Hematopoietic multipotent progenitor cell treated with erythropoietin and hydrocortisone succinate and interleukin-3 and kit ligand, for 15 days (in vitro differentiated cells): ENCODE data around the gene ZFX.

Source experiments
- DNase-seq: peaks from one replicate; pipeline ENCODE4 v3.0.0-alpha.2; 2015; ENCODE audit warnings: low spot score

ZFX gene

GRCh38 chrX:24201216-24201615 lies 51.7 kb downstream of the ZFX start:
- no peak for DNase-seq

- no peak for DNase-seq
Measured at GRCh38 chrX:24202465-24203031, 53.0 kb downstream of the ZFX start.

- DNase-seq: no peak
Measured at GRCh38 chrX:24203072-24203808, 53.7 kb downstream of the ZFX start.

- DNase-seq: no peak
Measured at GRCh38 chrX:24204331-24204730, 54.8 kb downstream of the ZFX start.

- DNase-seq: no peak
Measured at GRCh38 chrX:24204958-24205357, 55.4 kb downstream of the ZFX start.

GRCh38 chrX:24207826-24208225 lies 58.3 kb downstream of the ZFX start:
- DNase-seq: no peak

GRCh38 chrX:24208496-24209240 lies 59.1 kb downstream of the ZFX start:
- no peak for DNase-seq

GRCh38 chrX:24210190-24210589 lies 60.7 kb downstream of the ZFX start:
- no peak for DNase-seq

- no peak for DNase-seq
Measured at GRCh38 chrX:24214568-24214967, 65.0 kb downstream of the ZFX start.

GRCh38 chrX:24215272-24215671 lies 65.7 kb downstream of the ZFX start:
- no peak for DNase-seq

- no peak for DNase-seq
Measured at GRCh38 chrX:24216037-24216436, 66.5 kb downstream of the ZFX start.

- no peak for DNase-seq
Measured at GRCh38 chrX:24216827-24217226, 67.3 kb downstream of the ZFX start.

- DNase-seq: no peak
Measured at GRCh38 chrX:24219320-24219719, 69.8 kb downstream of the ZFX start.

- no peak for DNase-seq
Measured at GRCh38 chrX:24221872-24222271, 72.3 kb downstream of the ZFX start.

GRCh38 chrX:24225265-24225664 lies 75.7 kb downstream of the ZFX start:
- DNase-seq: no peak

- no peak for DNase-seq
Measured at GRCh38 chrX:24226176-24226575, 76.6 kb downstream of the ZFX start.

- no peak for DNase-seq
Measured at GRCh38 chrX:24228596-24228995, 79.1 kb downstream of the ZFX start.

GRCh38 chrX:24229400-24229879 lies 79.9 kb downstream of the ZFX start:
- no peak for DNase-seq

- DNase-seq: no peak
Measured at GRCh38 chrX:24229976-24230375, 80.4 kb downstream of the ZFX start.

GRCh38 chrX:24231131-24231540 lies 81.6 kb downstream of the ZFX start:
- no peak for DNase-seq

GRCh38 chrX:24231641-24232179 lies 82.2 kb downstream of the ZFX start:
- no peak for DNase-seq

GRCh38 chrX:24232796-24233195 lies 83.3 kb downstream of the ZFX start:
- DNase-seq: no peak
